ENCODE measurements around the gene CGB1. TPM values are rescaled to one million over a fixed set of nuclear protein-coding genes. Genes with fewer than 3 reads are reported as not detected.

Gene CGB1
- total and polyA plus RNA-seq, 4 donors, result not detected

DNA sequence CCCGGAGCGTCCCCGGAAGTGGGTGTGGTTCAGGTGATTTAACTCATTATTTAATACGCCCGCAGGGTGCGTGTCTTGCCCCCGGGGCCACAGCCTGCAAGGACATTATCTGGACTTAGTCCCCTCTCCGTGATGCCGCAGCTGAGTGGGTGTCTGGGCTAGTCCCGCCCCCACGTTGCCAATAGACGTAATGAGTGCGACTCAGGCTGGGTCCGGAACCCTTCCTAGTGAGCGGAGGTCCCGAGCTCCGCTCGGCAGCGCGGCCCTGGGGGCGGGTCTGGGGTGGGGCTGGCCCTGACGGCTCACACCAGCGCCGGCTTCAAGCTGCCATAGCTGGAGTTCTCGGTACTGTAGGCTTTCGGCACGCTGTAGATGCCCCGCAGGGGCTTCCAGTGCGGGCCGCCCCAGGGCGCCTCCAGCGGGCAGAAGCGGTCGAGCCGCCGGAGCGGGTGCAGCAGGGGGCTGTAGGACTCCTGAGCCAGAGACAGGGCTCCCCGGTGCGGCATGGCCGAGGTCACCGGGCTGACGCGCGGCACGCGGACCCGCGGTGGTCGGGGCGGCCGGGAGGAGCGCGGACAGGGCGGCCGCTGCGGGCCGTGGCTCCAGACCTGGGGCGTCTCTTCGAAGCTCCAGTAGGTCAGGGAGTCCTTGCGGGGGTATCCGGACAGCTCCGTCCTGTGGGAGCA is 18.9 kb downstream of the CGB1 start:
- Histone ChIP-seq H3K27me3 (ENCODE audit: control insufficient read depth in 4 of 4, insufficient read depth in 4 of 4, low read length in 3 of 4) (no peaks in the 10 kb centered on the region), H3K9ac (ENCODE audit: low read depth in 1 of 2, low read length in 2 of 2) (no peak overlapping the region), H3K4me3 (ENCODE audit: low read depth in 1 of 3, low read length in 3 of 3) (peak overlapping the region in 1 of 3 donors; percentile 50), H3K4me1 (ENCODE audit: control insufficient read depth in 4 of 4, insufficient read depth in 4 of 4, low read length in 3 of 4) (peaks cover 5 to 22% (median 16%) of the 10 kb centered on the region in 4 donors), H3K36me3 (ENCODE audit: control insufficient read depth in 4 of 4, insufficient read depth in 3 of 4, low read depth in 1 of 4, low read length in 3 of 4) (peaks cover 3 to 18% (median 5%) of the 10 kb centered on the region in 4 donors), H3K9me3 (ENCODE audit: control insufficient read depth in 4 of 4, low read length in 3 of 4) (no peaks in the 10 kb centered on the region), H3K27ac (ENCODE audit: low read depth in 1 of 2, low read length in 2 of 2) (no peak overlapping the region)
- 2% methylated on average over 62 of the region's 62 CpGs for WGBS
- peak; percentile 42 for DNase-seq (ENCODE audit: low spot score)
- TF ChIP-seq, protein P1, sequence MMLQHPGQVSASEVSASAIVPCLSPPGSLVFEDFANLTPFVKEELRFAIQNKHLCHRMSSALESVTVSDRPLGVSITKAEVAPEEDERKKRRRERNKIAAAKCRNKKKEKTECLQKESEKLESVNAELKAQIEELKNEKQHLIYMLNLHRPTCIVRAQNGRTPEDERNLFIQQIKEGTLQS (IDR thresholded peaks at IDR 0.05), result no peak
- TF ChIP-seq RAD21 (IDR thresholded peaks at IDR 0.05), result peak in 1 of 2 donors; percentile 15
- TF ChIP-seq, protein P2, sequence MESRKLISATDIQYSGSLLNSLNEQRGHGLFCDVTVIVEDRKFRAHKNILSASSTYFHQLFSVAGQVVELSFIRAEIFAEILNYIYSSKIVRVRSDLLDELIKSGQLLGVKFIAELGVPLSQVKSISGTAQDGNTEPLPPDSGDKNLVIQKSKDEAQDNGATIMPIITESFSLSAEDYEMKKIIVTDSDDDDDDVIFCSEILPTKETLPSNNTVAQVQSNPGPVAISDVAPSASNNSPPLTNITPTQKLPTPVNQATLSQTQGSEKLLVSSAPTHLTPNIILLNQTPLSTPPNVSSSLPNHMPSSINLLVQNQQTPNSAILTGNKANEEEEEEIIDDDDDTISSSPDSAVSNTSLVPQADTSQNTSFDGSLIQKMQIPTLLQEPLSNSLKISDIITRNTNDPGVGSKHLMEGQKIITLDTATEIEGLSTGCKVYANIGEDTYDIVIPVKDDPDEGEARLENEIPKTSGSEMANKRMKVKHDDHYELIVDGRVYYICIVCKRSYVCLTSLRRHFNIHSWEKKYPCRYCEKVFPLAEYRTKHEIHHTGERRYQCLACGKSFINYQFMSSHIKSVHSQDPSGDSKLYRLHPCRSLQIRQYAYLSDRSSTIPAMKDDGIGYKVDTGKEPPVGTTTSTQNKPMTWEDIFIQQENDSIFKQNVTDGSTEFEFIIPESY (IDR thresholded peaks at IDR 0.05), result no peak
- TF ChIP-seq, protein P3, sequence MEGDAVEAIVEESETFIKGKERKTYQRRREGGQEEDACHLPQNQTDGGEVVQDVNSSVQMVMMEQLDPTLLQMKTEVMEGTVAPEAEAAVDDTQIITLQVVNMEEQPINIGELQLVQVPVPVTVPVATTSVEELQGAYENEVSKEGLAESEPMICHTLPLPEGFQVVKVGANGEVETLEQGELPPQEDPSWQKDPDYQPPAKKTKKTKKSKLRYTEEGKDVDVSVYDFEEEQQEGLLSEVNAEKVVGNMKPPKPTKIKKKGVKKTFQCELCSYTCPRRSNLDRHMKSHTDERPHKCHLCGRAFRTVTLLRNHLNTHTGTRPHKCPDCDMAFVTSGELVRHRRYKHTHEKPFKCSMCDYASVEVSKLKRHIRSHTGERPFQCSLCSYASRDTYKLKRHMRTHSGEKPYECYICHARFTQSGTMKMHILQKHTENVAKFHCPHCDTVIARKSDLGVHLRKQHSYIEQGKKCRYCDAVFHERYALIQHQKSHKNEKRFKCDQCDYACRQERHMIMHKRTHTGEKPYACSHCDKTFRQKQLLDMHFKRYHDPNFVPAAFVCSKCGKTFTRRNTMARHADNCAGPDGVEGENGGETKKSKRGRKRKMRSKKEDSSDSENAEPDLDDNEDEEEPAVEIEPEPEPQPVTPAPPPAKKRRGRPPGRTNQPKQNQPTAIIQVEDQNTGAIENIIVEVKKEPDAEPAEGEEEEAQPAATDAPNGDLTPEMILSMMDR (IDR thresholded peaks at IDR 0.05; ENCODE audit: low read depth, low read length, missing input control), result peak; percentile 23
- TF ChIP-seq FOXA2 (IDR thresholded peaks at IDR 0.05), result no peak
- no peak for TF ChIP-seq RXRA (IDR thresholded peaks at IDR 0.05)

DNA sequence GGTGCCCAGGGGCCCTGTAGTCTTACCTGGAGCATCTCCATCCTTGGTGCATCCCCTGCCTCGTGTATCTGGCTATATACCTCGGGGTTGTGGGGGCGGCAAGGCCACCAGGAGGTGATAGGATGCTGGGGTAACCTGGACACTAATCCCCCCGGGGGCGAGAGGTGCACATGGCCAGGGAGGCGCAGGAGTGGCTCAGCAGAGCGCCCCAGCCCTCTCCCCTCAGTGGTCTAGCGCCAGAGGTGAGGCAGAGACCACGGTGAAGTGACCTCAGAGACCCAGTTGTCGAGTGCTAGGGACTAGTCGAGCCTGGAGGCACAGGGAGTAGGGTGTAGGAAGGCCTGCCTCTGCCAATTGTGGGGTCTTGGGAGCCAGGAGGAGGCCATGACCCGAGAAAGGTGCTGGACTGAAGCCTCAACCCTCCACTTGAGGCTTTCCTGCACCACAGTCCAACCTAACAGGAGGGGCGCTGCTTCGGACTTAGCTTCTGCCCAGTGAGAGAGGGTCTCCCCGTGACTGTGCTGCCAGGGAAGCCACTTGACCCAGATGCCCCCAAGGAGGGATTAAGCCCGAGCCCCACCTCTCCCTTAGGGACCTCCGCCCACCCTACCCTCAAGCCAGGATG is 19.5 kb downstream of the CGB1 start, which contains the start of gene LHB:
TSS of gene LHB (minus strand) at position 51 of the 625 bp plus-strand sequence. CDS start at position 41, 10 bp downstream.
- peaks cover 5 to 22% (median 16%) of the 10 kb centered on the region in 4 donors for H3K4me1 ChIP-seq (ENCODE audit: control insufficient read depth in 4 of 4, insufficient read depth in 4 of 4, low read length in 3 of 4)
- H3K27me3 ChIP-seq (ENCODE audit: control insufficient read depth in 4 of 4, insufficient read depth in 4 of 4, low read length in 3 of 4), result no peaks in the 10 kb centered on the region
- peaks cover 3 to 19% (median 5%) of the 10 kb centered on the region in 4 donors for H3K36me3 ChIP-seq (ENCODE audit: control insufficient read depth in 4 of 4, insufficient read depth in 3 of 4, low read depth in 1 of 4, low read length in 3 of 4)
- TF ChIP-seq, protein P1 (IDR thresholded peaks at IDR 0.05), result no peak
- TF ChIP-seq, protein P3 (IDR thresholded peaks at IDR 0.05; ENCODE audit: low read depth, low read length, missing input control), result no peak
- TF ChIP-seq REST (IDR thresholded peaks at IDR 0.05) (no peak), GABPA (IDR thresholded peaks at IDR 0.05 in 1 of 2, conservative IDR thresholded peaks at IDR 0.05 in 1 of 2) (no peak), EGR1 (IDR thresholded peaks at IDR 0.05; ENCODE audit: low read depth in 2 of 2) (no peak), HNF4A (conservative IDR thresholded peaks at IDR 0.05) (no peak), FOXA2 (IDR thresholded peaks at IDR 0.05) (no peak), RAD21 (IDR thresholded peaks at IDR 0.05) (no peak), FOXA1 (IDR thresholded peaks at IDR 0.05) (no peak), NR2F2 (IDR thresholded peaks at IDR 0.05) (no peak), RXRA (IDR thresholded peaks at IDR 0.05) (no peak), YY1 (IDR thresholded peaks at IDR 0.05) (no peak), TAF1 (conservative IDR thresholded peaks at IDR 0.05) (no peak), JUND (IDR thresholded peaks at IDR 0.05) (no peak)
- TF ChIP-seq, protein P2 (IDR thresholded peaks at IDR 0.05), result no peak
- TF ChIP-seq, protein P4, sequence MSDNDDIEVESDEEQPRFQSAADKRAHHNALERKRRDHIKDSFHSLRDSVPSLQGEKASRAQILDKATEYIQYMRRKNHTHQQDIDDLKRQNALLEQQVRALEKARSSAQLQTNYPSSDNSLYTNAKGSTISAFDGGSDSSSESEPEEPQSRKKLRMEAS (IDR thresholded peaks at IDR 0.05), result no peak
- no peak within 1 kb of the TSS for H3K27ac ChIP-seq (ENCODE audit: low read depth in 1 of 2, low read length in 2 of 2)
- no peak for DNase-seq (ENCODE audit: low spot score)
- H3K4me3 ChIP-seq (ENCODE audit: low read depth in 1 of 3, low read length in 3 of 3), result peak within 1 kb of the TSS in 1 of 3 donors; percentile 50
- H3K9ac ChIP-seq (ENCODE audit: low read depth in 1 of 2, low read length in 2 of 2), result no peak within 1 kb of the TSS
- 77% methylated on average over 17 of the region's 17 CpGs for WGBS
- no peaks in the 10 kb centered on the region for H3K9me3 ChIP-seq (ENCODE audit: control insufficient read depth in 4 of 4, low read length in 3 of 4)
